HAP-1 (cell line): ENCODE data around the gene RPTOR.

Experiments used
- DNase-seq, 2 experiments: peaks; one replicate each; pipeline ENCODE4 v3.0.0-alpha.2; 2016 to 2020; ENCODE audit warnings: low spot score in 2 of 2
- H3K27me3 ChIP-seq: fragments of 250-450 bp; sonication (Bioruptor Pico); 2 replicates; pipeline ENCODE4 v1.5.1; 2020; ENCODE audit warnings: low read depth, mild to moderate bottlenecking, moderate library complexity
- H3K36me3 ChIP-seq: fragments of 250-450 bp; sonication (Bioruptor Pico); replicated peaks from 2 replicates; pipeline ENCODE4 v1.5.1; 2020; ENCODE audit warnings: mild to moderate bottlenecking
- H3K4me1 ChIP-seq: fragments of 250-450 bp; sonication (Bioruptor Pico); 2 replicates; pipeline ENCODE4 v1.5.1; 2020; ENCODE audit warnings: mild to moderate bottlenecking
- H3K4me3 ChIP-seq: fragments of 250-450 bp; sonication (Bioruptor Pico); 2 replicates; pipeline ENCODE4 v1.5.1; 2020; ENCODE audit warnings: mild to moderate bottlenecking, moderate library complexity
- H3K9me3 ChIP-seq: fragments of 250-450 bp; sonication (Bioruptor Pico); 2 replicates; pipeline ENCODE4 v1.5.1; 2020; ENCODE audit warnings: mild to moderate bottlenecking, moderate library complexity
- in situ Hi-C: fragments of 300-500 bp; cut with MboI; formaldehyde crosslinking; loops from 3 replicates; pipeline ENCODE4 v1.14.3; 2020; ENCODE audit warnings: low sequenced_read_pairs, inconsistent platforms, mixed read lengths

RPTOR gene

DNA sequence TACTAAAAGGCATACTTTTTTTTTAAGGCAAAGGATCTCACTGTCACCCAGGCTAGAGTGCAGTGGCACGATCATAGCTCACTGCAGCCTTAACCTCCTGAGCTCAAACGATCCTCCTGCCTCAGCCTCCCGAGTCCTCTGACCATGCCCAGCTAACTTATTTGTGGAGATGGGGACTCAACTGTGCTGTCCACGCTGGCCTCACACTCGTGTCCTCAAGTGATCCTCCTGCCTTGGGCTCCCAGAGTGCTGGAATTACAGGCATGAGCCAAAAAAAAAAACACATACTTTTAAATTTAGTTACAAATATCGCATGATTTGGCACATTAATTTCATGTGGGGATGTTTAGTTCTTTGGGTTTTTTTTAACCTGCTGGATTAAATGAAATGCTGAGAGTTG lies 239.3 kb downstream of the RPTOR start:
- H3K9me3 ChIP-seq = no peaks in the 10 kb centered on the region
- in situ Hi-C loops = no loop called here

DNA sequence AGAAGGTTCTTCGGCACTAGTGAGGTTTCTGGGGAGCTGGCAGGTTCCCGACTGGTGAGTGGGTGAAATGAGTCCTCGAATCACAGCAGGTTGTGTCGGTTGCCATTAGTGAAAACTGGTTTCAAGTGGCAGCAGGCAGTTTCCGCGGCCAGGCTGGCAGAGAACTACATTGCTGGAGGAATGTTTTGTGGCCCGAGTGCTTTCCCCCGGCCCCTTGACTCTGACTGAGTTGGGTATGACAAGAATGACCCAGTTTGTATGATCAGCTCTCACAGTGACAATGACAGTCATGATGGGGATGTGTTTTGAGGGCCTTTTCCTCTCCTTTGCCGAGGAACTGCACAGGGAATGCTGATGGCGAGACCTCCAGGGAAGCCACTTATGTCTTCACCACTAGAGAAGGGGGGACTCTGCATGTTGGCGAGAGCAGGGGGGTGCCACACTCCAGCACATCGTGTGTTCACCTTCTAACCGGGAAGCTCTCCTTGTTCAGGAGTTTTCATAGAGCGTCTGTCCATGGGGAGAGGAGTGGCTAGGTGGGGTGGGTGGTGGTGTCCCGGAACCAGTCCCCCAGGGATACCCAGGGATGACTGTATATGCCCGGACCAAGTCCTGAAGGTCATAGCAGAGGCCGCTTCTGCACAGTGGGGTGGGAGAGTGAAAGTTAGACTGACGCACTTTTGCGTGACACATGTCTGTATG lies 241.0 kb downstream of the RPTOR start:
- in situ Hi-C loops = no loop called here

More for the DNA sequence above, 239.3 kb downstream of the RPTOR start:
- Histone ChIP-seq H3K4me3 (no peak overlapping the region), H3K4me1 (no peaks in the 10 kb centered on the region), H3K36me3 (no peaks in the 10 kb centered on the region), H3K27me3 (no peaks in the 10 kb centered on the region)
- no peak for DNase-seq

GRCh38 chr17:80786470-80786869 lies 241.8 kb downstream of the RPTOR start:
- H3K4me3 ChIP-seq = no peak overlapping the region
- in situ Hi-C loops = no loop called here
- no peaks in the 10 kb centered on the region for H3K9me3 ChIP-seq
- H3K27me3 ChIP-seq = no peaks in the 10 kb centered on the region
- no peak for DNase-seq
- no peaks in the 10 kb centered on the region for H3K36me3 ChIP-seq
- peaks cover 2% of the 10 kb centered on the region; the same call in 1 of the 2 replicates for H3K4me1 ChIP-seq

More for the DNA sequence above, 241.0 kb downstream of the RPTOR start:
- Histone ChIP-seq H3K27me3 (no peaks in the 10 kb centered on the region), H3K4me1 (no peaks in the 10 kb centered on the region), H3K4me3 (no peak overlapping the region), H3K36me3 (no peaks in the 10 kb centered on the region), H3K9me3 (no peaks in the 10 kb centered on the region)
- DNase-seq = no peak

- in situ Hi-C loops = no loop called here
- H3K4me3 ChIP-seq = no peak overlapping the region
- no peaks in the 10 kb centered on the region for H3K36me3 ChIP-seq
- peaks cover 2% of the 10 kb centered on the region; the same call in 1 of the 2 replicates for H3K4me1 ChIP-seq
- no peaks in the 10 kb centered on the region for H3K9me3 ChIP-seq
- no peaks in the 10 kb centered on the region for H3K27me3 ChIP-seq
- no peak for DNase-seq
Observed at GRCh38 chr17:80786887-80787286, 242.2 kb downstream of the RPTOR start.

DNA sequence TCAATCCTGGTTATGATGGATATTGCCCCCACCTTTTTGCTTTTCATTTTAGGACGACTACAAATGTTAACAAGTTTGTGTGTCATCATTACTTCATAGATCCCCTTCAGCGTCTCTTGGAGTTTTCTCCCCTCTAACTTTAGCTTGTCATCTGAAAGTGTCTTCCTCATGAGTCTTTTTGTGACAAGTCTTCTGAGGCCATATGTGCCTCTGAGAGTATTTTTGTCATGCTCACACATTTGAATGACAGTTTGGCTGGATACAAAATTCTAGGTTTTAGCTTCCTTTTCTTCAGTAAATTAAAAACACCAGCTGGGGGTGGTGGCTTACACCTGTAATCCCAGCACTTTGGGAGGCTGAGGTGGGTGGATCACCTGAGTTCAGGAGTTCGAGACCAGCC lies 243.2 kb downstream of the RPTOR start:
- Histone ChIP-seq H3K27me3 (no peaks in the 10 kb centered on the region), H3K36me3 (no peaks in the 10 kb centered on the region), H3K4me1 (peaks cover 2% of the 10 kb centered on the region; the same call in 1 of the 2 replicates), H3K9me3 (no peaks in the 10 kb centered on the region), H3K4me3 (no peak overlapping the region)
- in situ Hi-C loops = no loop called here
- no peak for DNase-seq

GRCh38 chr17:80789356-80789902 lies 244.8 kb downstream of the RPTOR start:
- no peak for DNase-seq
- Histone ChIP-seq H3K36me3 (no peaks in the 10 kb centered on the region), H3K4me3 (no peak overlapping the region), H3K9me3 (no peaks in the 10 kb centered on the region), H3K27me3 (no peaks in the 10 kb centered on the region), H3K4me1 (peaks cover 2% of the 10 kb centered on the region; the same call in 1 of the 2 replicates)
- in situ Hi-C loops = no loop called here

GRCh38 chr17:80790021-80790765 lies 245.6 kb downstream of the RPTOR start:
- no peak for DNase-seq
- no peaks in the 10 kb centered on the region for H3K27me3 ChIP-seq
- H3K36me3 ChIP-seq = no peaks in the 10 kb centered on the region
- H3K4me1 ChIP-seq = peaks cover 2% of the 10 kb centered on the region; the same call in 1 of the 2 replicates
- in situ Hi-C loops = no loop called here
- H3K4me3 ChIP-seq = no peak overlapping the region
- no peaks in the 10 kb centered on the region for H3K9me3 ChIP-seq

GRCh38 chr17:80790981-80791742 lies 246.5 kb downstream of the RPTOR start:
- H3K4me1 ChIP-seq = peaks cover 2% of the 10 kb centered on the region; the same call in 1 of the 2 replicates
- no peak overlapping the region for H3K4me3 ChIP-seq
- in situ Hi-C loops = no loop called here
- no peaks in the 10 kb centered on the region for H3K27me3 ChIP-seq
- H3K36me3 ChIP-seq = no peaks in the 10 kb centered on the region
- DNase-seq = no peak
- H3K9me3 ChIP-seq = no peaks in the 10 kb centered on the region

DNA sequence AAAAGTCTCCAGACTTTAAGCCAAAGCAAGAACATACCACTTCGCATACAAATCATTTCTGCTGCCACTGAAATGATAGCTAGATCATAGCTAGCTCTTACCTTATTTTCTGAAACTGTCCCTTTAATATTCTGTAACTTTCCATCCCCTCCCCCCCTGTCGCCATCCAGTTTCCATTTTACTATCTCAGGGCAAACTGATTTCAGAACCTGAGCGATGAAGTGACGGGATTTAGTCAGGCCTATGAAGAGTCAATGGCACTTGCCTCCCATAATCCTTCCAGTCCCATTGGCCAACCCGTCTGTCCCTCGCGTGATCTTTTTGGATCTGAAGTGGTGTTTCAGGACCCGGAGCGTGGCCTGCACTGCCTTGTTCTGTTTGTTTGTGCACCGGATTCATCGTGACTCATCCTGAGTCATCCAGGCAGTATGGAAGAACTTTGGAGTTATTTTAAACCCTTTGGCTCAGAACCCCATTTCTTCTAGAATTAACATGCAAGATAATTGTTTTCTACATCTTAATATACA lies 247.2 kb downstream of the RPTOR start:
- H3K36me3 ChIP-seq = no peaks in the 10 kb centered on the region
- peaks cover 2% of the 10 kb centered on the region; the same call in 1 of the 2 replicates for H3K4me1 ChIP-seq

DNA sequence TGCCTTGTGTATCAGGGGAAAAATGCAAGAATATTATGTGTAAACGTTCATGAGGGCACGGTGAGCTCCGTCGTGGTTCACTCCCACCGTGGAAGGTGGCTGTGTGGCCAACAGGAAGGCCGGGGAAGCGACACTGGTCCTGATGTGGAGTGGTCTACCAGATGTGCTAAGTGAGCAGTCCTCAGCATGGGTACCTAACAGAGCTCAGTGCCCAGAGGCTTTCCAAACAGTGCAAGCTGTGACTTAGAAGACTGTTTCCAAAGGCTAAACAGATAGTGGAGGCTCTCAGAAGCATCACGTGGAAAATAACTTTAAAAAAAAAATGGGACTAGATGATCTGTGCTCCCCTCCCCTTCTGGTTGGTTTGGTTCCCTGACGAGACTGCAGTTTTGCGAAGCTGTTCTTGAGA lies 247.7 kb downstream of the RPTOR start:
- Histone ChIP-seq H3K9me3 (no peaks in the 10 kb centered on the region), H3K36me3 (no peaks in the 10 kb centered on the region), H3K4me3 (no peak overlapping the region), H3K4me1 (peaks cover 2% of the 10 kb centered on the region; the same call in 1 of the 2 replicates), H3K27me3 (no peaks in the 10 kb centered on the region)
- DNase-seq = no peak
- in situ Hi-C loops = no loop called here

More for the DNA sequence above, 247.2 kb downstream of the RPTOR start:
- Histone ChIP-seq H3K9me3 (no peaks in the 10 kb centered on the region), H3K27me3 (no peaks in the 10 kb centered on the region), H3K4me3 (no peak overlapping the region)
- in situ Hi-C loops = no loop called here
- DNase-seq = no peak

- no peaks in the 10 kb centered on the region for H3K27me3 ChIP-seq
- no peaks in the 10 kb centered on the region for H3K9me3 ChIP-seq
- no peak for DNase-seq
- no peaks in the 10 kb centered on the region for H3K36me3 ChIP-seq
- no peak overlapping the region for H3K4me3 ChIP-seq
- in situ Hi-C loops = no loop called here
- H3K4me1 ChIP-seq = peaks cover 2% of the 10 kb centered on the region; the same call in 1 of the 2 replicates
Observed at GRCh38 chr17:80793421-80793820, 248.8 kb downstream of the RPTOR start.

GRCh38 chr17:80793851-80794267 lies 249.2 kb downstream of the RPTOR start:
- Histone ChIP-seq H3K9me3 (no peaks in the 10 kb centered on the region), H3K4me3 (no peak overlapping the region), H3K27me3 (no peaks in the 10 kb centered on the region), H3K4me1 (peaks cover 2% of the 10 kb centered on the region; the same call in 1 of the 2 replicates), H3K36me3 (no peaks in the 10 kb centered on the region)
- in situ Hi-C loops = no loop called here
- no peak for DNase-seq
